ENCODE measurements around the gene G3BP2. TPM values are rescaled to one million over a fixed set of nuclear protein-coding genes. Genes with fewer than 3 reads are reported as not detected.
A peak's percentile ranks its signal among the peaks of the same experiment; 100 is the strongest.

The G3BP2 gene
- total RNA-seq, 1 experiment from 2014 or later, result 102 TPM

DNA sequence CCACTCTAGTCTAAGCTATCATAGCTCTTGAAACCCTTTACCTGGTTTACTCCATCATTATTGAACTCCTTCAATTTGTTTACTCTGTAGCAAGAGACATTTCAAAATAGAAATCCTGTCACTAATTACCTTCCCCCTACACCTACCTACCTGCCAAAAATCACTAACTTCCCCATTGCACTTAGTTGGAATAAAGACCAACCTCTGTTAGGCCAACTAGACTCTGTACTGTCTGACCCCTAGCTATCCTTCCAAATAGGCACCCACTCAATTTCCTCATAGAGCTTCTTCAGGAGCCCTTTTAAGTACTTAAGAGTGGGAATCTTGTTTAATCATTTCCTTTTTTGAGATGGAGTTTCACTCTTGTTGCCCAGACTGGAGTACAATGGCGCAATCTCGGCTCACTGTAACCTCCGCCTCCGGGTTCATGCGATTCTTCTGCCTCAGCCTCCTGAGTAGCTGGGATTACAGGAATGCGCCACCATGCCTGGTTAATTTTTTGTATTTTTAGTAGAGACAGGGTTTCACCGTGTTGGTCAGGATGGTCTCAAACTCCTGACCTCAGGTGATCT lies 34.0 kb downstream of the G3BP2 start:
- DNase-seq (ENCODE audit: low spot score), result no peak

DNA sequence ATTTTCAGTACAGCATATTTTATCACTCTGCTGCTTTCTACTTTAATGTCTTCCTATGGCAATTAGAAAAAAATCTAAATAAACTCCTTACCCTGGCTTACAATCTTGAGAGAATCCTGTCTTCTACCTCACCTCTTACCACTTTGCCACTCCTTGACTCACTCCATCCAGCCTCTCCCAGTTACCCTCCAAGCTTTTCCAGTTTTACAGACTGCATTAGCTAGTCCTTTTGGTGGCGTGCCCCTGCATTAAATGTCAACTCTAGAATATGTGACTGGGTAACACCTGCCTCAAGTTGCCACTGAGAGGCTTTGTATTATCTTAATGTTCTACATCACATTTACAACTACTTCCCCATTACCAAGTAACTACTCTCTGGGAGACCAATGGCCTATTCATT lies 35.4 kb downstream of the G3BP2 start:
- no peak for DNase-seq (ENCODE audit: low spot score)

DNA sequence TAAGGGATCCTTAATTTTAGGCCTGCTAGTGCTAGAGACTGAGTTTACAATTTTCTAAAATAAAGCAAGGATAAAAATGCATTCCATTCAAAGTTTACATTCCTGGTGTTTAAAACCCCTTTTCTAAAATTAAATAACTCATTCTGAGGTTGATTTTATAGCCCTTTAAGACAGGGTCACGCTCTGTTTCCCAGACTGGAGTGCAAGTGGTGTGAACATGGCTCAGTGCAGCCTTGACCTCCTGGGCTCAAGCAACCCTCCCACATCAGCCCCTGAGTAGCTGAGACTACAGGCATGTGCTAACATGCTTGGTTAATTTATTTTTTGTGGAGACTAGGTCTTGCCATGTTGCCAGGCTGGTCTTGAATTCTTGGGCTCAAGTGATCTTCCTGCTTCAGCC lies 36.0 kb downstream of the G3BP2 start:
- DNase-seq (ENCODE audit: low spot score), result no peak

- DNase-seq (ENCODE audit: low spot score), result no peak
Measured at GRCh38 chr4:75634951-75635350, 38.3 kb downstream of the G3BP2 start.

GRCh38 chr4:75634281-75634680 lies 38.9 kb downstream of the G3BP2 start:
- DNase-seq (ENCODE audit: low spot score), result no peak

- peak; percentile 8 for DNase-seq (ENCODE audit: low spot score)
Measured at GRCh38 chr4:75633846-75634245, 39.4 kb downstream of the G3BP2 start.

DNA sequence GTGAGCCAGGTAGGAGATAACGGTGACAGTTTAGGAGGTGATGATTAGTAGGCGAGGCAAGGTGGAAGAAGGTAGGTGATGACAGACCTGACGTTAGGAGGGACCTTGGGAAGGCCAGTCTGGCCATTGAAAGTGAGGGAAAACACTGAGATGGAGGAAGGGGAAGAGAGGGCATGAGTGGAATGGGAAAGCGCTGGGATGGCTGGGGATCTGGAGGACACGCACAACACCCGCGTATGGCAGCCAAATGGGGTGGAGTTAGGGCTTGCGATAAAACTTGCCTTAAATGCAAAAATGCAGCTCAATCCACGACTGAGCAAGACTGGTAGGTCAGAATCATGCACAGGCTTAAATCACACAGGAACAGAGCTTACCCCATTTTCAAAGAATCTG lies 42.3 kb downstream of the G3BP2 start:
- DNase-seq (ENCODE audit: low spot score), result no peak

- no peak for DNase-seq (ENCODE audit: low spot score)
Measured at GRCh38 chr4:75630174-75630936, 42.9 kb downstream of the G3BP2 start, which contains the start of gene CDKL2. CDKL2 (minus strand) TSS chr4:75630528; CDS start chr4:75625988, 4,540 bp downstream.

DNA sequence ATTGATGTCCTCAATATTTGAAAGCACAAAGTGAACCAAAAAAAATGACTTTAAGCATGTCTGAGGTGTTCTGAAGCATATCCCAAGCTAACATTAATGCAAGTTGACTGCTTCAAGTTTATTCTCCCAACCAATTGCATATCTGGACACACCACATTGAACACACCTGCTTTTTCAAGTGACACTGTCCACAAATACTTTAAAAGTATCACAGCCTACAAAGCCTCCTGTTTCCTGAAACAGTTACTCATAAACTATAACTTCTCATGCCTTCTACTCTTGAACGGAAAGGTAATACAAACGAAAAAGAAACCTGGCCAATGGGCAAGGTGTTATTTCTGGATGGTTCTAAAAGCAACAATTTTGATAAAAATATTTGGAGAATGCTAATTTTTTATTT lies 44.0 kb downstream of the G3BP2 start:
- no peak for DNase-seq (ENCODE audit: low spot score)

GRCh38 chr4:75623026-75623425 lies 50.2 kb downstream of the G3BP2 start:
- no peak for DNase-seq (ENCODE audit: low spot score)

GRCh38 chr4:75621715-75622114 lies 51.5 kb downstream of the G3BP2 start:
- no peak for DNase-seq (ENCODE audit: low spot score)

DNA sequence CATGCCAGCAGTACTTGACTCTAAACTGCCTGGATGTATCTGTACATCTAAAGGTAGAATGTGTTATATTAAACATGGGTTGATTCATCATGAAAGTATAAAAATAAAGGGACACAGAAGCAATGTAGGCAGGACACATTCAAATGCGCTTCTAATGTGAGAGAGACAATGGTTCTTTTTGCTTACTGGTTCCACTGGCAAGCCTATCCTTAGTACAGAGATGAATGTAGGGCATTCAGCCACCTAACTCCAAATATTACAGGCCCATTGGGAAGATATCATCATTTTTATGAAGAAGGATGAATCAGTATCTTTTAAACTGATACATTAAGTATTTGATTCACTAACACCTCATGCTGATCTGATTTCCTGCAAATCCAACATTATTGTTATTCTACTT lies 60.9 kb downstream of the G3BP2 start:
- DNase-seq (ENCODE audit: low spot score), result no peak

DNA sequence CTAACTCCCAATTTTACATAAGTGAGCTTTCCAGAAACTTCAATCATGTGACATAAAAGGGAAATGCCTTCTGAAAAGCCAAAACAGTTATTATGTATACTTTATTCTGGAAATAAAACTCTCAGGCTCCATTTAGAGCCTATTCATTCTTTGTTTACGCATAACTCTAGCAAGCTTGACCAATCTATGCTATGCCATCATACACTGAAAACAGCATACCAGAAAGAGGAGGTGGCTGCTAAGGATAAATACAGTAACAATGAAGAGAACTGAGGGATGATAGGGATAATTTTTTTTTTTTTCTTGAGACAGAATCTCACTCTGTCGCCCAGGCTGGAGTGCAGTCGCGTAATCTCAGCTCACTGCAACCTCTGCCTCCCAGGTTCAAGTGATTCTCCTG lies 67.3 kb downstream of the G3BP2 start:
- no peak for DNase-seq (ENCODE audit: low spot score)

DNA sequence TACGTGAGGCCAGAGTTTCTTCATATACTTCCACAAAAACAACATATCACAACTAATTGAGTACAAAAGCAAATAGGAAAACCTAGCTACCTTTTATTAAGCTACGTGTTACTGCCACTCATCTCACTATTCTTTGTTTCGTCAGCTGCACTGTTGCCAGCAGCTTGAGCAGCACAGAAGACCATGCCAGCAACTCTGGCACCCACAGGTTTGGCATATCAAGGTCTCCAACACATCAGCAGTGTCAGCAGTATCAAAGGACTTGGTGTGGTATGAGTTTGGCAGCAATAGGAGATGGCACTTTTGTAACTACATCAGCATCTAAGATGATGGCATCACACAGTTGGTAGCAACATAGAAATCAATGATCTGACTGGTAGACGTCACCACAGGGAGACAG lies 73.6 kb downstream of the G3BP2 start:
- DNase-seq (ENCODE audit: low spot score), result no peak

GRCh38 chr4:75598390-75598789 lies 74.8 kb downstream of the G3BP2 start:
- DNase-seq (ENCODE audit: low spot score), result peak; percentile 4

DNA sequence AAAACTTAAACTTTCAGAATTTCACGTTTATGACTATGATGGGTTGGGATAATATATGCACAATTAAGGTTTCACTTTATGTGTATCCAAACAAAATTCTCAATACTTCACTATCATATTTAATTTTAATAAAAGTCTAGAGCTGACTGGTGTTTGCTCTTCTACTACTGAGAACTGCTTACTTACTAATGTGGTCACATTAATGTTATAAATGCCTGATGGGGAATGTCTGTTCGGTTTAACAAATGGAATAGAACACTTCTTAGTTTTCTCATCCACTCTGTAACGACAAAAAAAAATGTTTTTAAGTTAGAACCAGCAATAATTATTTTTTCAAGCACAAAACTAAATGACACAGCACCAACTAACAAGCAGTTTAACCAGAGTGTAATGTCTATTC lies 77.2 kb downstream of the G3BP2 start:
- DNase-seq (ENCODE audit: low spot score), result no peak

- no peak for DNase-seq (ENCODE audit: low spot score)
Measured at GRCh38 chr4:75593393-75593792, 79.8 kb downstream of the G3BP2 start.

Other genes with a start within 250 kb of the G3BP2 start
- gene RCHY1, start 159.0 kb downstream of the G3BP2 start, total RNA-seq (2014; rRNA removed; shearing (Covaris generic)), result 8.3 and 9.3 TPM in 2 replicates
- 7.8 and 13.0 TPM in 2 replicates for gene THAP6, start 158.9 kb downstream of the G3BP2 start, total RNA-seq (2014; rRNA removed; shearing (Covaris generic))
- gene ODAPH, start 117.3 kb downstream of the G3BP2 start, total RNA-seq (2014; rRNA removed; shearing (Covaris generic)), result not detected in 2 replicates
- not detected in 2 replicates for gene CDKL2, start 42.9 kb downstream of the G3BP2 start, total RNA-seq (2014; rRNA removed; shearing (Covaris generic))
- gene USO1, start 51.2 kb upstream of the G3BP2 start, total RNA-seq (2014; rRNA removed; shearing (Covaris generic)), result 39.9 and 49.9 TPM in 2 replicates
- gene PPEF2, start 229.0 kb upstream of the G3BP2 start, total RNA-seq (2014; rRNA removed; shearing (Covaris generic)), result not detected in 2 replicates